ENCODE measurements around the gene RASSF5.

Gene RASSF5

DNA sequence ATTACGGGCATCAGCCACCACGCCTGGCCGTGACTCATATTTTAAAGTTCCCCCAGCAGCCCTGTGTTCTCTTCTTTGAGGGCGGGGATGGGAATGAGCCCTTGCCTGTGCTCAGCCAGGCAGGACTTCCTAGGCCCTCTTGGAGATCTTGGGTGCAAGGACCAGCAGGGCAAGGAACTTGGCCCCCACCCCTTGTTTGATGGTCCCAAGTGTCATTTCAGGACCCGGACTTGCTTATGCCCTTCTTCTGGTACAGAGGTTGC is 9.3 kb downstream of the RASSF5 start:
- DNase-seq (ENCODE audit: low read depth): no peak

GRCh38 chr1:206517784-206518183 is 10.5 kb downstream of the RASSF5 start:
- DNase-seq (ENCODE audit: low read depth): no peak

DNA sequence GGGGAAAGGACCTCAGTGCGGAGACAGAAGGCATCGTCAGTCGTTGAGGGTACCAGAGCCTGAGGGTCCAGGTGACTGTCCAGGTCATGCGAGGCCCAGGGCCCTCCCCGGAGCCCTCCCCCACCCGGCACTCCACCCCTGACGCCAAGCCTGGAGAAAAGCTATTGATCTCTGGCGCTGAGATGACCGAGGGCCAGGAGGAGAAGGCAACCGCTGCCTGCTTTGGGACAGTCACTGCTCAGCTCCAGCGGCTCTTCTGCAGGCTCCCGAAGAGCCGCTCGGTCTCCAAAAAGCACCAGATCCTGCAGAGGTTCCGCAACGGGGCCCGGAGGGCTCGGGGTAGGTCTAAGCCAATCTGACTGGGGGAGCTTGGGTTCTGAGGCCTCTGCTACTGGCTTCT is 10.9 kb downstream of the RASSF5 start:
- DNase-seq (ENCODE audit: low read depth): no peak

DNA sequence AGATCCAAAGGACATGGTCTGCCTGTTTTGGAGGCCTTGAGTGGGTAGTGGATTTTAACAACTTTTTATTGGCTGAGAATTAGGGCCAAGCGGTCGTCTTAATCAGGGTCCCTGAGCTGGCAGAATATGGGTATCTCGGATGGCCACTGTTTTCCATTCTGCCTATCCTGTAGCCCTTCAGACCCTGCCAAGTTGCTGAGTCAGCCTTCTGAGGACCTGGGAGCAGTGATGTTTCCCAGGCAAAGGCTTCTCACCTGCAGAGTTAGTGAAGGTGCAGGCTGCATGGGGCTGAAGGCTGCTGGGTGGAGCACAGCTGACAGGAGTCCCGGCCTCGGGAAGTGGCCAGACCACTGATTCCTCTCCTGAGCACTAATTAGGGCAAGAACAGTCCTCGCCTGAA is 11.4 kb downstream of the RASSF5 start:
- DNase-seq (ENCODE audit: low read depth): no peak

- no peak for DNase-seq (ENCODE audit: low read depth)
These were observed 13.8 kb downstream of the RASSF5 start for GRCh38 chr1:206521127-206521526.

DNA sequence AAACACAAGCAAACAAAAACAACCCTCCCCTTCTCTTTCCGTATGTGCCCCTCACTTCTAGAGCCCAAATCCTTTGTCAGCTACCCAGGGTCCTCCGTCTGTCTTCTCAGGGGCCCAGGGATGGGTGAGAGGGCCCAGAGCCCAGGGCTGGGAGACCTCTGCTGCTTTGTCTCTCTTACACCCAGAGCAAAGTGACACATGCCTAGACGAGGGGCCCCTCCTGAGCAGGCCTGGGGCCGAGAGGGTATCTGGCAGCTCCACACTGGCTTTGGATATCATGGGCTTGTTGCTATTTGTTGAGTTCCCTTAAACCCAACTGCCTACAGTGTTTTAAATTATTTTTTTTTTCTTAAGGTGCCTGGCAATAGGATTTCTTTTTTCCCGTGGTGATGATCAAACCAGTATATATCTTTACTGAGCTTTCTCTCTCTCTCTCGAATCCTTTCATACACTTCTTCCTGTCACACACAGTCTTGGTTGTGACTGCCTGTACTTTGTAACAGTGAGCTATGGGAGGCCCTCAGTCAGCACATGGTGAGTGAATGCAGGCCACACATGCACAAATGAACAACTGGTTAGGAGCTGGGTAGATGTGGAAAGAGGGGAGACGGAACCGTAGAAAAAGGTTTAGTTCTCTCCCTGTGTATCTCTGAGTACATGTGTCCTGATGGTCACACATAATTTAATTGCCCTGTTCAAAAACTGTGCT is 14.5 kb downstream of the RASSF5 start:
- DNase-seq (ENCODE audit: low read depth): no peak

GRCh38 chr1:206524739-206525364 is 17.5 kb downstream of the RASSF5 start:
- no peak for DNase-seq (ENCODE audit: low read depth)

- no peak for DNase-seq (ENCODE audit: low read depth)
These were observed 19.0 kb downstream of the RASSF5 start for GRCh38 chr1:206526064-206526911.

GRCh38 chr1:206529425-206529824 is 22.1 kb downstream of the RASSF5 start:
- no peak for DNase-seq (ENCODE audit: low read depth)

GRCh38 chr1:206532368-206532767 is 25.0 kb downstream of the RASSF5 start:
- no peak for DNase-seq (ENCODE audit: low read depth)

GRCh38 chr1:206534552-206534951 is 27.2 kb downstream of the RASSF5 start:
- no peak for DNase-seq (ENCODE audit: low read depth)

DNA sequence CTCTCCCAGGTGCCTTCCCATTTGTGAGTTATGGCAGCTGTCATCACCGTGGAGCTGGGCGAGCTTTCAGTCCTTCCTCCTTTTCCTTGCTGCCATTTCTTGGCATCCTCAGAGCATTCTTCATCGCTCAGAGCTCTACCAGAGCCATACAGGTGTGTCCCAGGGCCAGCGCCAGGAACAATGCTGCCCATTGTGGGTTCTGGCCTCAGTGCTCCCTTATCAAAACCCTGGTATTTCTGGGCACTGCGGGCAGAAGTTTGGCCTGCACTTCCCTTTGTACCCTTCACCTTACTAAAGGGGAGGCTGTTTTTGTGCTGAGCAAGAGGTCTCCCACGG is 28.5 kb downstream of the RASSF5 start:
- no peak for DNase-seq (ENCODE audit: low read depth)

DNA sequence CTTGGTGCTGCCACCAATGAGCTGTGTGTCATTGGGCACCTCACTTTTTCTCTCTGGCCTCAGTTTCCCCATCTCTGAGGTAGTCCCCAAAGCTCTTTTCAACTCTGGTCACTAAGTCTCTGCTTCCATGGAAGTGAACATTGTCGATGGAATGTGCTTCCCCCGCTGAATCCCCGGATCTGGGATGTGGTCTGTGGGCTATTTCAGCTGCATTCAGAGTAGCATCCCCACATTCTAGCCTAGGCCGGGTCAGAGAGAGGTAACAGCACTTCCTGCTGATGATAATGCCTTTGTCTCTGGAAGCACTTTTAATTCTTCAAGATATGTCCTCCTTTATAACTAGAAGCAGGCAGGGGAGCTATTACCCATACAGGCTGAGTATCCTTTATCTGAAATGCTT is 29.8 kb downstream of the RASSF5 start:
- no peak for DNase-seq (ENCODE audit: low read depth)

DNA sequence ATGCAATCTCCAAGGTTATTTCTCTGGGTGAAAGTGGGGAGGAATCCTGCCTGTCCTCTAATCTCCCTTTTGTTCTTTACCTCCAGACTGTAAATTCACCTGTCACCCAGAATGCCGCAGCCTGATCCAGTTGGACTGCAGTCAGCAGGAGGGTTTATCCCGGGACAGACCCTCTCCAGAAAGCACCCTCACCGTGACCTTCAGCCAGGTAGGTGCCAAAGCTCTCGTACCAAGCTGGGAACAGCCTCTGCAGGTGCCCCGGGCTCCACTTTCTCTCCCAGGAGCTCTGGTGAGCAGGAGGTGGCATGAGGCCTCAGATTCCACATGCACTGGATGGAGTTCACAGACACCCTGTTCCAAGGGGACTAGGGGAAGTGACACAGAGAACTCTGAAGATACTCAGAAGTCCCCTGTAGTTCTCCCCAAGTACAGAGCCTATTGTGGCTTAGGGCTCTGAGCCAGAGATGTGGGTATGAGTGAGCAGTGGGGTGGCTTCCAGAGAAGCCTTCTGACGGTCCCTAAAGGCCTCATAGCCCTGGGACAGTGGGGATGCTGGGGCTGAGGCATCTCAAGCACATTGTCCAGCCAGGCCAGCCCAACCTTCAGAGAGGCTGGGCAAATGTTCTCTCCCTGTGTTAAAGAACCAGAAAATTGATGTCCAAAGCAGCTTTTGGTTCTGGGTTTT is 30.9 kb downstream of the RASSF5 start:
- DNase-seq (ENCODE audit: low read depth): no peak

DNA sequence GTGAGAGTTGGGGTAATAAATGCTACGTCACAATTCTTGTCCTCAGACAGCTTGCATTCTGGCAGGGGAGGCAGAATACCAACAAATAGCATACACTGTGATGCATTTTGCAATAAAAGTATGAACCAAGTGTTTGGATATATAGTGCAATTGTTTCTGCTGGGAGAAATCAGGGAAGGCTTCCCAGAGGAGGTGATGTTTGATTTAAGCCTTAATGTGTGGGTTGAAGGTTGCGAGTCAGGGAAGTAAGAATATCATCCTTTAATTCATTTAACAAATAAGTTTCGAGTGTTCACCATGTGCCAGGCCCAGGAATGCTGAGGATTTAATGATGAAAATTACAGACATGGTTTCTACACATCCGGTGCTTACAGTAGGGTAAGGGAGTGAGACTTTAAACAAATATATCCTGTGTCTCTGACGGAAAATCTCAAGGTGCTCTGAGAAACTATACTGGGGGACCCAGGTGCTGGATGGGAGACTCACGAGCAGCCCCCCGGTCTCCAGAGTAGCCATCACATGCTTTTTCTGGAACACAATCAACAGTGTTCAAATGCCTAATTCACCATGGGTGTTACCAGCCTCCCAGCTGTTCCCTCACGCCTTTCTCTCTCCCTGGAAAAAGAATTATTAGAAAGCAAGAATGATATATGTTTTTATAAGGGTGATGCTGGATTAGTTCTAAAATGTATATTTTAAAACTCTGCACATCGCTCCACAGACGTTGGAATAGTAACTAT is 31.7 kb downstream of the RASSF5 start:
- DNase-seq (ENCODE audit: low read depth): no peak

- DNase-seq (ENCODE audit: low read depth): no peak
These were observed 32.9 kb downstream of the RASSF5 start for GRCh38 chr1:206540044-206540780.

DNA sequence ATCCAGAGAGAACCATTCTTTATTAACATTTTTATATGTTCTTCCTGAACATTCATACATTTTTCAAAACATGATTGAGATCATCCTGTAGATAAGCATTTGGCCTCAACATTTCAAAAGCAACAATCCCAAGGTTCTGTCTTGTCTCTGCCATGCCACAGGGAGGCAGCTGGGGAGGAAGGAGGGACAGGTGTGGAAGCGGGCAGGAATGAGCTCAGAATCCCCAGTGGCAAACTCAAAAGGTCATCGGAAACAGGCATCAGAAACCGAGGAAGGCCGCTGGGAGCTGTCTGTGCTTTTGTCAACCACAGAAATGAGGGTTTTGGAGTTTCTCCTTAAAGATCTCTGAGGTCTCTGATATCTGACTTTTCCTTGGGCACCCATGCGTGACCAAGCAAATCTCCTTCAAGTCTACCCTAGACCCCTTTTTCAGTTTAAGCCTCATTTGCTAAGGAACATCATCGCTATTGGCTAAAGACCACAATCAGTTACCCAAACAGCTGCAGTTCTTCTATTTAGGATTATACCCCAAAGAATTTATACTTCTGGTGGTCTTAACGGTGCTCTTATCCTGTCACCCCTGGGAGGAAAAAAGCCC is 34.0 kb downstream of the RASSF5 start:
- no peak for DNase-seq (ENCODE audit: low read depth)

DNA sequence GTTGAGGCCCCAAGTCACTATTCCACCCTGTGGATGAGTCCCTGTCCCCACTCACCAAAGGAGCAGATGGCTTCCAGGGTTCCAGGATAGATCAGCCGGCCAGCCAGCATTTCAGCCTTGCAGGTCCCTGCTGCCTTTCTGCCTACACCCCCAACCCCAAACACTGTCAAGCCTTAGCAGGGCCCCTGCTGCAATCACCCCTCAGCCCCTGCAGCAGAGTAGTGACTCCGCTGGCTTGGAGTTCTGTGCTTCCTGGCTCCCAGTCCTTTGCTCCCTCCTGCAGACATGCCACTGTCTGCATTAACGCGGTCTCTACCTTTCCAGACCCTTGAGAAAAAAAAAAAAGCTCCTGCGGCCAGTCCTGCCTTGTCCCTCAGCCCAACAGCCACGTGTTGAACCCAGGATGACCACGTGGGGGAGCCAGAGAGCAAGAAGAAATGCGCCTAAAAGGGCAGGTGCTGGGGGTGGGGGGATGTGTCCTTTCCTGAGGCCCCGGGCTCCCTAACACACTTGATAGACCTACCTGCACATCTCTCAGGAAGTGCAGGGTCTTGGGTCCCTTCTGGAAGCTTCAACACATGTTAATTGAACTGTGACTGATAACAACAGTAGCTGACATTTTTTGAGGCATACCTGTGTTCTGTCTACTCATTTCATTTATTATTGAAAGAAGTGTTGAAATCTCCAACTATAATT is 37.4 kb downstream of the RASSF5 start:
- DNase-seq (ENCODE audit: low read depth): peak; percentile 74

GRCh38 chr1:206545351-206545750 is 38.0 kb downstream of the RASSF5 start:
- DNase-seq (ENCODE audit: low read depth): no peak

- no peak for DNase-seq (ENCODE audit: low read depth)
These were observed 39.8 kb downstream of the RASSF5 start for GRCh38 chr1:206547104-206547503.

Measured in T follicular helper cell (primary cell).